ENCODE results near the gene KIRREL1.

Gene KIRREL1

GRCh38 chr1:157955221-157955620, 38.2 kb upstream of the KIRREL1 start:
- TF ChIP-seq CTCF (conservative IDR thresholded peaks at IDR 0.05; ENCODE audit: control insufficient read depth, insufficient read depth, low read depth, low read length): no peak
- no peak overlapping the region for H3K4me3 ChIP-seq (ENCODE audit: control insufficient read depth, low read depth, low read length)
- no peak for DNase-seq (ENCODE audit: low read depth)

- H3K4me3 ChIP-seq (ENCODE audit: control insufficient read depth, low read depth, low read length): no peak overlapping the region
- no peak for DNase-seq (ENCODE audit: low read depth)
- TF ChIP-seq CTCF (conservative IDR thresholded peaks at IDR 0.05; ENCODE audit: control insufficient read depth, insufficient read depth, low read depth, low read length): no peak
These were observed 37.6 kb upstream of the KIRREL1 start for GRCh38 chr1:157955857-157956256.

- no peak for TF ChIP-seq CTCF (conservative IDR thresholded peaks at IDR 0.05; ENCODE audit: control insufficient read depth, insufficient read depth, low read depth, low read length)
- no peak overlapping the region for H3K4me3 ChIP-seq (ENCODE audit: control insufficient read depth, low read depth, low read length)
- DNase-seq (ENCODE audit: low read depth): no peak
These were observed 36.7 kb upstream of the KIRREL1 start for GRCh38 chr1:157956732-157957131.

- no peak for TF ChIP-seq CTCF (conservative IDR thresholded peaks at IDR 0.05; ENCODE audit: control insufficient read depth, insufficient read depth, low read depth, low read length)
- H3K4me3 ChIP-seq (ENCODE audit: control insufficient read depth, low read depth, low read length): no peak overlapping the region
- no peak for DNase-seq (ENCODE audit: low read depth)
These were observed 35.2 kb upstream of the KIRREL1 start for GRCh38 chr1:157958263-157958662.

- DNase-seq (ENCODE audit: low read depth): no peak
- no peak overlapping the region for H3K4me3 ChIP-seq (ENCODE audit: control insufficient read depth, low read depth, low read length)
- no peak for TF ChIP-seq CTCF (conservative IDR thresholded peaks at IDR 0.05; ENCODE audit: control insufficient read depth, insufficient read depth, low read depth, low read length)
These were observed 33.7 kb upstream of the KIRREL1 start for GRCh38 chr1:157959750-157960149.

GRCh38 chr1:157960773-157961172, 32.7 kb upstream of the KIRREL1 start:
- DNase-seq (ENCODE audit: low read depth): no peak
- no peak for TF ChIP-seq CTCF (conservative IDR thresholded peaks at IDR 0.05; ENCODE audit: control insufficient read depth, insufficient read depth, low read depth, low read length)
- H3K4me3 ChIP-seq (ENCODE audit: control insufficient read depth, low read depth, low read length): no peak overlapping the region

Measured in fibroblast of mammary gland (primary cell).